Measurements from ENCODE around the gene ST3GAL3. TPM values are rescaled to one million over a fixed set of nuclear protein-coding genes. Genes with fewer than 3 reads are reported as not detected.

The ST3GAL3 gene
- polyA plus RNA-seq, 2 of the 4 experiments (the other 2 are of a cell fraction) = 2.5 to 4.0 TPM

DNA sequence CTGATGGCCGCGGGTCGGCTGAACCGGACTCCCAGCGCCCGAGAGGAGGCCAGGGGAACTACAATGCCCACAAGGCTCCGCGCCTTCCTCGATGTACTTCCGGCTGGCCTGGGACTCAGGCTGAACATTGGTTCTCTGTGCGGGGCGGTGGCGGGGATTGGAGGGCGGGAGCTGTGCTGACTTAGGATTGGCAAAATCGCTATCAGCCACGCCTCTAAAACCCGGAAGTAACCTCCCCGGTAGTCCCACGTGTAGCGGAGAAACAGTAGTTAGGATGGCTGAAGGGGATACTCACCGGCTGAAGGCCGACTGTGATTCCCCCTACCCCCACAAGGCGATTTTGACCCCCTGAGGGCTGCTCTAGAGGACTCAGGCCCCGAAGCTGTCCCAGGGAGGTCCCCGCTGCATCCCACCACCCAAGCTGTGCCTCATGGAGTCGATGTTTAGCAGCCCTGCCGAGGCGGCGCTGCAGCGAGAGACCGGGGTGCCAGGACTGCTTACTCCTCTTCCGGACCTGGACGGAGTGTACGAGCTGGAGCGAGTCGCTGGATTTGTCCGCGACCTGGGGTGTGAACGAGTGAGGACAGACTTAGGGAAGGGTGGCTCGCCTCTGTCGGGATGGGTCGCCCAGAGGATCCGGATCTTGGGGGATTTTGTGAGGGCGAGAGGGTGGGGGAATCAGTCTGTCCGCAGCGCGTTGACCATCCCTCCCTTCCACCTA lies 262.6 kb downstream of the ST3GAL3 start, which contains the start of gene DPH2:
DPH2 (plus strand) TSS at position 265 of the 721 bp plus-strand sequence; CDS start at position 431, 166 bp downstream.
- peak within 1 kb of the TSS; percentile 80 to 92 for H3K27ac ChIP-seq
- ChIA-PET CTCF (interaction anchor here (0.9 to 1.6 kb wide), 4 partner anchors 9 to 66 kb away, joined by 3 to 5 read pairs (median 4); no protein-coding TSS in a partner anchor), POLR2A (interaction anchor here (0.7 kb wide), 1 partner anchor 16 kb away, joined by 3 read pairs; no protein-coding TSS in a partner anchor)
- FAIRE-seq = no peak
- H3K4me2 ChIP-seq = peak within 1 kb of the TSS; percentile 97
- peaks cover 11% of the 10 kb centered on the region; the same call in 1 of the 3 replicates for H3K4me1 ChIP-seq
- TF ChIP-seq JUN (IDR thresholded peaks at IDR 0.05) (peak in 1 of 2 experiments; percentile 54; a peak in 1 of 5 replicates), MYC (IDR thresholded peaks at IDR 0.05; ENCODE audit: borderline replicate concordance, low read length) (peak; percentile 77; the same call in 1 of the 2 replicates), POLR2A (IDR thresholded peaks at IDR 0.05; ENCODE audit: low read length) (peak; percentile 27; the same call in 1 of the 2 replicates)
- TF ChIP-seq, protein P1, sequence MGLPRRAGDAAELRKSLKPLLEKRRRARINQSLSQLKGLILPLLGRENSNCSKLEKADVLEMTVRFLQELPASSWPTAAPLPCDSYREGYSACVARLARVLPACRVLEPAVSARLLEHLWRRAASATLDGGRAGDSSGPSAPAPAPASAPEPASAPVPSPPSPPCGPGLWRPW (IDR thresholded peaks at IDR 0.05) = no peak
- TF ChIP-seq, protein P2, sequence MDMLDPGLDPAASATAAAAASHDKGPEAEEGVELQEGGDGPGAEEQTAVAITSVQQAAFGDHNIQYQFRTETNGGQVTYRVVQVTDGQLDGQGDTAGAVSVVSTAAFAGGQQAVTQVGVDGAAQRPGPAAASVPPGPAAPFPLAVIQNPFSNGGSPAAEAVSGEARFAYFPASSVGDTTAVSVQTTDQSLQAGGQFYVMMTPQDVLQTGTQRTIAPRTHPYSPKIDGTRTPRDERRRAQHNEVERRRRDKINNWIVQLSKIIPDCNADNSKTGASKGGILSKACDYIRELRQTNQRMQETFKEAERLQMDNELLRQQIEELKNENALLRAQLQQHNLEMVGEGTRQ (IDR thresholded peaks at IDR 0.05) = peak; percentile 59; the same call in 1 of the 2 replicates
- TF ChIP-seq, protein P3, sequence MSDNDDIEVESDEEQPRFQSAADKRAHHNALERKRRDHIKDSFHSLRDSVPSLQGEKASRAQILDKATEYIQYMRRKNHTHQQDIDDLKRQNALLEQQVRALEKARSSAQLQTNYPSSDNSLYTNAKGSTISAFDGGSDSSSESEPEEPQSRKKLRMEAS (IDR thresholded peaks at IDR 0.05) = peak; percentile 95
- ATAC-seq = peak; percentile 90 to 96
- WGBS (ENCODE audit: missing lambda C conversion rate) = 2% methylated on average over 32 of the region's 47 CpGs
- peak within 1 kb of the TSS; percentile 85 for H3K4me3 ChIP-seq
- no peaks in the 10 kb centered on the region for H3K9me3 ChIP-seq
- DNase-seq (ENCODE audit: low read depth in 1 of 2, low spot score in 1 of 2) = peak; percentile 95 to 98

DNA sequence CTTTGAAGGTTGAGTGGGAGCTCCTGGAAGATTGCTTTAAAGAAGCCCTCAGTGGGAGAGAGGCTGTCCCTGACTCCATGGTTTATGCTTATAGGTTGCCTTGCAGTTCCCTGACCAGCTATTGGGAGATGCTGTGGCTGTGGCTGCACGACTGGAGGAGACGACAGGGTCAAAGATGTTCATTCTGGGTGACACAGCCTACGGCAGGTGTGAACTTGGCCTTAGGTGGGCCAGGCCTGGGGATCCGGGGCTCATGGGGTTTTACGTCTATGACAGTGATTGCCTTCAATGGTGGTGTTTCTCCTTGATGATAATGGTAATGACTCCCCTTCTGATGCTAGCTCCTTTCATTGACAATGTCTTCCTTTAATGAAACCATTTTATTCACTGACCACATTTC lies 263.2 kb downstream of the ST3GAL3 start:
- WGBS (ENCODE audit: missing lambda C conversion rate) = 44% methylated on average over 5 of the region's 5 CpGs
- ATAC-seq (no peak), FAIRE-seq (no peak), DNase-seq (ENCODE audit: low read depth in 1 of 2, low spot score in 1 of 2) (no peak)
- Histone ChIP-seq H3K4me3 (peak overlapping the region; percentile 85), H3K4me1 (peaks cover 11% of the 10 kb centered on the region; the same call in 1 of the 3 replicates), H3K9me3 (no peaks in the 10 kb centered on the region), H3K4me2 (peak overlapping the region; percentile 97), H3K27ac (peak overlapping the region; percentile 80 to 92)
- ChIA-PET POLR2A (no interaction called here), CTCF (interaction anchor here (0.9 to 1.6 kb wide), 4 partner anchors 10 to 66 kb away, joined by 3 to 5 read pairs (median 4); no protein-coding TSS in a partner anchor)
- no peak for TF ChIP-seq RFX5 (IDR thresholded peaks at IDR 0.05)
- no peak for TF ChIP-seq FOSL2 (IDR thresholded peaks at IDR 0.05)
- no peak for TF ChIP-seq FOSL2 (CRISPR knock-in tag; IDR thresholded peaks at IDR 0.05)
- TF ChIP-seq NFE2L2 (conservative IDR thresholded peaks at IDR 0.05; ENCODE audit: low read length) = no peak
- no peak for TF ChIP-seq HOXA7 (CRISPR knock-in tag; IDR thresholded peaks at IDR 0.05)
- TF ChIP-seq, protein P4, sequence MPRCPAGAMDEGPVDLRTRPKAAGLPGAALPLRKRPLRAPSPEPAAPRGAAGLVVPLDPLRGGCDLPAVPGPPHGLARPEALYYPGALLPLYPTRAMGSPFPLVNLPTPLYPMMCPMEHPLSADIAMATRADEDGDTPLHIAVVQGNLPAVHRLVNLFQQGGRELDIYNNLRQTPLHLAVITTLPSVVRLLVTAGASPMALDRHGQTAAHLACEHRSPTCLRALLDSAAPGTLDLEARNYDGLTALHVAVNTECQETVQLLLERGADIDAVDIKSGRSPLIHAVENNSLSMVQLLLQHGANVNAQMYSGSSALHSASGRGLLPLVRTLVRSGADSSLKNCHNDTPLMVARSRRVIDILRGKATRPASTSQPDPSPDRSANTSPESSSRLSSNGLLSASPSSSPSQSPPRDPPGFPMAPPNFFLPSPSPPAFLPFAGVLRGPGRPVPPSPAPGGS (IDR thresholded peaks at IDR 0.05) = no peak

DNA sequence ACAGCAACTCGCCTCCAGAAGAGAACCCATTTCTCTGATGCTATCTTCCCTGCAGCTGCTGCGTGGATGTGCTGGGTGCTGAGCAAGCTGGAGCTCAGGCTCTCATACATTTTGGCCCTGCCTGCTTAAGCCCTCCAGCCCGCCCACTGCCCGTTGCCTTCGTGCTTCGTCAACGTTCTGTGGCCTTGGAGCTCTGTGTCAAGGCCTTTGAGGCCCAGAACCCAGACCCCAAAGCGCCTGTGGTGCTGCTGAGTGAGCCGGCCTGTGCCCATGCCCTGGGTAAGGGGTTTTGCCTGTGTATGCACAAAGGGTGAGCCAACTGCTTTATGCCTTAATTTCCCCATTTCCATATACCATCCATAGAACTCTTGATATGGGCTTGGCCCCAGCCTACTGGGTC lies 263.6 kb downstream of the ST3GAL3 start:
- H3K4me3 ChIP-seq = peak overlapping the region; percentile 85
- ChIA-PET CTCF (interaction anchor here (0.9 to 1.6 kb wide), 4 partner anchors 34 to 208 kb away, joined by 4 to 5 read pairs (median 4); no protein-coding TSS in a partner anchor), POLR2A (no interaction called here)
- peak overlapping the region; percentile 97 for H3K4me2 ChIP-seq
- 91% methylated on average over 9 of the region's 9 CpGs for WGBS (ENCODE audit: missing lambda C conversion rate)
- no peak for TF ChIP-seq MAFK (IDR thresholded peaks at IDR 0.05; ENCODE audit: partially characterized antibody)
- peaks cover 15% of the 10 kb centered on the region; the same call in 2 of the 3 replicates for H3K4me1 ChIP-seq
- DNase-seq (ENCODE audit: low read depth in 1 of 2, low spot score in 1 of 2) (no peak), FAIRE-seq (no peak), ATAC-seq (no peak)
- H3K27ac ChIP-seq = peak overlapping the region in 1 of 2 experiments; percentile 80; a peak in 2 of 6 replicates
- no peaks in the 10 kb centered on the region for H3K9me3 ChIP-seq

DNA sequence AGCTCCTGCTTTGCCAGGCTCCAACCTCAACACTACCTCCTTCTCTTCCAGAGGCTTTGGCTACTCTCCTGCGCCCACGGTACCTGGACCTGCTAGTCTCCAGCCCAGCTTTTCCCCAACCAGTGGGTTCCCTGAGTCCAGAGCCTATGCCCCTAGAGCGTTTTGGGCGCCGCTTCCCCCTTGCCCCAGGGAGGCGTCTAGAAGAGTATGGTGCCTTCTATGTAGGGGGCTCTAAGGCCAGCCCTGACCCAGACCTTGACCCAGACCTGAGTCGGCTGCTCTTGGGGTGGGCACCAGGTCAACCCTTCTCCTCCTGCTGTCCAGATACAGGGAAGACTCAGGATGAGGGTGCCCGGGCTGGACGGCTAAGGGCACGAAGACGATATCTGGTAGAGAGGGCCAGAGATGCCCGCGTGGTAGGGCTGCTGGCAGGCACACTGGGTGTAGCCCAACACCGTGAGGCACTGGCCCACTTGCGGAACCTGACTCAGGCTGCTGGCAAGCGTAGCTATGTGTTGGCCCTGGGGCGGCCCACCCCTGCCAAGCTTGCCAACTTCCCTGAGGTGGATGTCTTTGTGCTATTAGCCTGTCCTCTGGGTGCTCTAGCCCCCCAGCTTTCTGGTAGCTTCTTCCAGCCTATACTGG lies 264.1 kb downstream of the ST3GAL3 start:
- ChIA-PET CTCF (interaction anchor here (0.5 to 1.9 kb wide), 5 partner anchors 37 to 345 kb away, joined by 4 to 7 read pairs (median 5); no protein-coding TSS in a partner anchor), POLR2A (no interaction called here)
- Histone ChIP-seq H3K4me2 (peak overlapping the region; percentile 97), H3K4me3 (no peak overlapping the region), H3K27ac (no peak overlapping the region), H3K9me3 (no peaks in the 10 kb centered on the region), H3K4me1 (peaks cover 21% of the 10 kb centered on the region; the same call in 2 of the 3 replicates)
- FAIRE-seq (no peak), DNase-seq (ENCODE audit: low read depth in 1 of 2, low spot score in 1 of 2) (no peak), ATAC-seq (no peak)
- WGBS (ENCODE audit: missing lambda C conversion rate) = 94% methylated on average over 12 of the region's 17 CpGs
- TF ChIP-seq, protein P5, sequence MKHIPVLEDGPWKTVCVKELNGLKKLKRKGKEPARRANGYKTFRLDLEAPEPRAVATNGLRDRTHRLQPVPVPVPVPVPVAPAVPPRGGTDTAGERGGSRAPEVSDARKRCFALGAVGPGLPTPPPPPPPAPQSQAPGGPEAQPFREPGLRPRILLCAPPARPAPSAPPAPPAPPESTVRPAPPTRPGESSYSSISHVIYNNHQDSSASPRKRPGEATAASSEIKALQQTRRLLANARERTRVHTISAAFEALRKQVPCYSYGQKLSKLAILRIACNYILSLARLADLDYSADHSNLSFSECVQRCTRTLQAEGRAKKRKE (CRISPR knock-in tag; IDR thresholded peaks at IDR 0.05; ENCODE audit: low read depth) = no peak
- TF ChIP-seq, protein P6, sequence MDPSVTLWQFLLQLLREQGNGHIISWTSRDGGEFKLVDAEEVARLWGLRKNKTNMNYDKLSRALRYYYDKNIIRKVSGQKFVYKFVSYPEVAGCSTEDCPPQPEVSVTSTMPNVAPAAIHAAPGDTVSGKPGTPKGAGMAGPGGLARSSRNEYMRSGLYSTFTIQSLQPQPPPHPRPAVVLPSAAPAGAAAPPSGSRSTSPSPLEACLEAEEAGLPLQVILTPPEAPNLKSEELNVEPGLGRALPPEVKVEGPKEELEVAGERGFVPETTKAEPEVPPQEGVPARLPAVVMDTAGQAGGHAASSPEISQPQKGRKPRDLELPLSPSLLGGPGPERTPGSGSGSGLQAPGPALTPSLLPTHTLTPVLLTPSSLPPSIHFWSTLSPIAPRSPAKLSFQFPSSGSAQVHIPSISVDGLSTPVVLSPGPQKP (IDR thresholded peaks at IDR 0.05; ENCODE audit: low read depth, low read length) = no peak
- TF ChIP-seq, protein P4 (IDR thresholded peaks at IDR 0.05) = no peak
- TF ChIP-seq NFE2L2 (conservative IDR thresholded peaks at IDR 0.05; ENCODE audit: low read length) (no peak), HOXB13 (CRISPR knock-in tag; IDR thresholded peaks at IDR 0.05; ENCODE audit: low read depth) (no peak), POLR2A (IDR thresholded peaks at IDR 0.05; ENCODE audit: low read length) (no peak), HOXB5 (CRISPR knock-in tag; IDR thresholded peaks at IDR 0.05) (no peak), ESRRA (IDR thresholded peaks at IDR 0.05; ENCODE audit: borderline replicate concordance, low read length) (no peak), SMC3 (IDR thresholded peaks at IDR 0.05) (no peak)
- TF ChIP-seq, protein P7, sequence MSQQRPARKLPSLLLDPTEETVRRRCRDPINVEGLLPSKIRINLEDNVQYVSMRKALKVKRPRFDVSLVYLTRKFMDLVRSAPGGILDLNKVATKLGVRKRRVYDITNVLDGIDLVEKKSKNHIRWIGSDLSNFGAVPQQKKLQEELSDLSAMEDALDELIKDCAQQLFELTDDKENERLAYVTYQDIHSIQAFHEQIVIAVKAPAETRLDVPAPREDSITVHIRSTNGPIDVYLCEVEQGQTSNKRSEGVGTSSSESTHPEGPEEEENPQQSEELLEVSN (IDR thresholded peaks at IDR 0.05; ENCODE audit: borderline replicate concordance, low read depth) = no peak
